Tibial nerve (tissue), 4 donors: ENCODE results near the gene ZNRD2. TPM values are rescaled to one million over a fixed set of nuclear protein-coding genes. Genes with fewer than 3 reads are reported as not detected.

Experiments
- DNase-seq, 2 donors: peaks; one replicate each; pipeline ENCODE4 v3.0.0-alpha.2; 2019; ENCODE audit warnings: low spot score in 2 of 2
- H3K27ac ChIP-seq, 4 donors: fragments of 200-600 bp; sonication (generic) in 3 of 4; one replicate each; pipeline ENCODE4 v1.5.1; 2017 to 2019; ENCODE audit warnings: mild to moderate bottlenecking in 1 of 4
- H3K27me3 ChIP-seq, 2 donors: fragments of 200-600 bp; sonication (generic) in 1 of 2; one replicate each; pipeline versions ENCODE4 v1.5.1 to v1.6.0; 2017 to 2019
- H3K36me3 ChIP-seq, 3 donors: fragments of 200-600 bp; sonication (generic); one replicate each; pipeline ENCODE4 v1.5.1; 2018 to 2019
- H3K4me1 ChIP-seq, 4 donors: fragments of 200-600 bp; sonication (generic) in 3 of 4; one replicate each; pipeline ENCODE4 v1.5.1; 2017 to 2019
- H3K4me3 ChIP-seq, 4 donors: fragments of 200-600 bp; sonication (generic) in 3 of 4; one replicate each; pipeline ENCODE4 v1.5.1; 2017 to 2019; ENCODE audit warnings: mild to moderate bottlenecking in 1 of 4, moderate library complexity in 1 of 4
- H3K9me3 ChIP-seq, 4 donors: fragments of 200-600 bp; sonication (generic) in 3 of 4; one replicate each; pipeline ENCODE4 v1.5.1; 2017 to 2019
- EP300 ChIP-seq, 2 donors: sonication (generic); formaldehyde crosslinking; IDR thresholded peaks; one replicate each; pipeline ENCODE4 v1.6.1; 2017; ENCODE audit warnings: antibody characterized with exemption in 2 of 2, mild to moderate bottlenecking in 1 of 2
- POLR2A ChIP-seq, 2 donors: fragments of 450-650 bp; IDR thresholded peaks; one replicate each; pipeline ENCODE4 v1.6.1; 2017; ENCODE audit warnings: antibody characterized with exemption in 2 of 2, mild to moderate bottlenecking in 2 of 2, moderate library complexity in 2 of 2
- WGBS, 2 donors: methylation state at CpG; one replicate each; pipeline ENCODE4 v1.1.5; 2018; 5-methylcytosine and 5-hydroxymethylcytosine counted together
- total RNA-seq, 4 donors: library from RNA; depleted of rRNA; stranded (reverse); fragments of >200 nt; gene quantifications; one replicate each; pipeline ENCODE4 v1.1.0, GENCODE V29; 2016
- TF ChIP-seq, protein P1 (sequence below), 5 experiments: fragments of 200-600 bp in 3 of 5; fragments of 450-650 bp in 2 of 5; sonication (generic) in 3 of 5; IDR thresholded peaks; one replicate each; pipeline ENCODE4 v1.5.1; 2016 to 2019; ENCODE audit warnings: antibody characterized with exemption in 5 of 5, mild to moderate bottlenecking in 3 of 5, moderate library complexity in 2 of 5

The ZNRD2 gene
- total RNA-seq, 4 donors from 2014 or later: 49.6 to 70.8 (median 56.5) TPM

DNA sequence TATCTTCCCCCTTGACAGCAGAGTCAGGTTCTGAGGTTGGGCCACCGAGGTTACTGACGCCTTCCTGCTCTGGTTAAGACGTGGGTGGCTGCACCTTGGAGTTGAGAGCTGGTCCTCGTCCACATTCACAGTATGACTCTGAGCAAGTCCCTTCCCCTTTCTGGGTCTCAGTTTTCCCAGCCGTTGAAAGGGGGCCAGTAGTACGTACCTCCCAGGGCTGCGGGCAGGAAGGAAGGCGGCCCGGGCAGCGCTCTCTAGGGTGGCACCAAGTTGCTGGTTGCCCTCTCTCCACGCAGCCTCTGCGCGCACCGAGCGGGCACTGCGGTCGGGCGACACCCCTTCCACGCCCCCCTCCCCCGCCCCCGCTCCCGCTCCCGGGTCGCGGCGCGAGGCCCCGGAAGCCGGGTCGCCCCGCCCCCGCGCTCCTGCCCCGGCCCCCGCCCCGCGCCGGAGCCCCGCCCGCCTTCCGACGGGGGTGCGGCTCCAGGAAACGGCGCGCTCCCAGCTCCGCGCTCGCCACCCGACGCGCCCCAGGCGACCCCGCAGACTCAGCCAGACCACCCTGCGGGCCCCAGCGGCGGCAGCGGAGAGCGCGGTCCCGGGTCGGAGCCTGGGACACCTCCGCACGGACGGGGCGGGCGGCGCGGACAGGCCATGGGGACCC lies 5.4 kb downstream of the ZNRD2 start, which contains the start of gene EHBP1L1:
Gene EHBP1L1 (plus strand): TSS at position 486 of the 664 bp plus-strand sequence. CDS start 250 bp downstream, outside the sequence.
- Histone ChIP-seq H3K4me3 (peak within 1 kb of the TSS; percentile 53 to 81 (median 60)), H3K4me1 (peaks cover 0 to 75% (median 63%) of the 10 kb centered on the region in 4 donors), H3K36me3 (peaks cover 2 to 19% (median 11%) of the 10 kb centered on the region in 3 donors), H3K9me3 (no peaks in the 10 kb centered on the region), H3K27ac (peak within 1 kb of the TSS; percentile 75 to 95 (median 94)), H3K27me3 (no peaks in the 10 kb centered on the region)
- TF ChIP-seq, protein P1, sequence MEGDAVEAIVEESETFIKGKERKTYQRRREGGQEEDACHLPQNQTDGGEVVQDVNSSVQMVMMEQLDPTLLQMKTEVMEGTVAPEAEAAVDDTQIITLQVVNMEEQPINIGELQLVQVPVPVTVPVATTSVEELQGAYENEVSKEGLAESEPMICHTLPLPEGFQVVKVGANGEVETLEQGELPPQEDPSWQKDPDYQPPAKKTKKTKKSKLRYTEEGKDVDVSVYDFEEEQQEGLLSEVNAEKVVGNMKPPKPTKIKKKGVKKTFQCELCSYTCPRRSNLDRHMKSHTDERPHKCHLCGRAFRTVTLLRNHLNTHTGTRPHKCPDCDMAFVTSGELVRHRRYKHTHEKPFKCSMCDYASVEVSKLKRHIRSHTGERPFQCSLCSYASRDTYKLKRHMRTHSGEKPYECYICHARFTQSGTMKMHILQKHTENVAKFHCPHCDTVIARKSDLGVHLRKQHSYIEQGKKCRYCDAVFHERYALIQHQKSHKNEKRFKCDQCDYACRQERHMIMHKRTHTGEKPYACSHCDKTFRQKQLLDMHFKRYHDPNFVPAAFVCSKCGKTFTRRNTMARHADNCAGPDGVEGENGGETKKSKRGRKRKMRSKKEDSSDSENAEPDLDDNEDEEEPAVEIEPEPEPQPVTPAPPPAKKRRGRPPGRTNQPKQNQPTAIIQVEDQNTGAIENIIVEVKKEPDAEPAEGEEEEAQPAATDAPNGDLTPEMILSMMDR (IDR thresholded peaks at IDR 0.05): no peak
- TF ChIP-seq POLR2A (IDR thresholded peaks at IDR 0.05): peak in 1 of 2 donors; percentile 31
- WGBS, 2 donors: 0 to 10% methylated on average over 3 to 40 of the region's 69 CpGs
- DNase-seq: peak in 1 of 2 donors; percentile 49

DNA sequence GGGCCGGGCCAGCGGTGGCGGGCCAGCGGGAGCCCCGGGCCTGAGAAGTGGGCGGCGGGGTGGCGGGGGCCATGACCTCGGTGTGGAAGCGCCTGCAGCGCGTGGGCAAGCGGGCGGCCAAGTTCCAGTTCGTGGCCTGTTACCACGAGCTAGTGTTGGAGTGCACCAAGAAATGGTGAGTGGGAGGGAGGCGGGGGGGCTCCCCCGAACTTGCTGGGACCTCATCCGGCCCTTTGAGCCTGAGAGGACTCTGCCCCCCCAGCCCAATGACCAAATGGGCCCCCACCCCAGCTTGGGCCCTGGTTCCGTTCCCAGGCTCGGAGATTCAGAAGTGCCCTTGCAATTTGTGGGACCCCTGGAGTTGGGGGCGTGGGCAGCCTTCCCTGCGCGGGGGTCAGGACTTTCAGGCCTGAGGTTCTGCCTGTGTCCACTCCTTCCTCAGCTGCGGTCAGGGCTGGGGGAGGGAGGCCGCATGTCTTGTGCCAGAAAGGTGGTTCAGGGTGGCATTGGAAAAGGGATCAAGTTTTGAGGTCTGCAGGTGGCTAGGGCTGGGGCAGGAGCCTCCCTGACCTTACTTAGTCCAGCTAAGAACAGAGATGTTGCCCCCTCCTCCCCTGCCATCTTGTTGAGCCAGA lies 6.1 kb downstream of the ZNRD2 start:
- Histone ChIP-seq H3K4me3 (peak overlapping the region; percentile 53 to 81 (median 59)), H3K4me1 (peaks cover 0 to 68% (median 57%) of the 10 kb centered on the region in 4 donors), H3K36me3 (peaks cover 2 to 26% (median 15%) of the 10 kb centered on the region in 3 donors), H3K27ac (peak overlapping the region; percentile 75 to 95 (median 94)), H3K9me3 (no peaks in the 10 kb centered on the region), H3K27me3 (no peaks in the 10 kb centered on the region)
- 0 to 5% methylated on average over 13 to 17 of the region's 26 CpGs for WGBS, 2 donors
- no peak for DNase-seq
- TF ChIP-seq EP300 (IDR thresholded peaks at IDR 0.05) (no peak), POLR2A (IDR thresholded peaks at IDR 0.05) (no peak)
- TF ChIP-seq, protein P1 (IDR thresholded peaks at IDR 0.05): no peak

DNA sequence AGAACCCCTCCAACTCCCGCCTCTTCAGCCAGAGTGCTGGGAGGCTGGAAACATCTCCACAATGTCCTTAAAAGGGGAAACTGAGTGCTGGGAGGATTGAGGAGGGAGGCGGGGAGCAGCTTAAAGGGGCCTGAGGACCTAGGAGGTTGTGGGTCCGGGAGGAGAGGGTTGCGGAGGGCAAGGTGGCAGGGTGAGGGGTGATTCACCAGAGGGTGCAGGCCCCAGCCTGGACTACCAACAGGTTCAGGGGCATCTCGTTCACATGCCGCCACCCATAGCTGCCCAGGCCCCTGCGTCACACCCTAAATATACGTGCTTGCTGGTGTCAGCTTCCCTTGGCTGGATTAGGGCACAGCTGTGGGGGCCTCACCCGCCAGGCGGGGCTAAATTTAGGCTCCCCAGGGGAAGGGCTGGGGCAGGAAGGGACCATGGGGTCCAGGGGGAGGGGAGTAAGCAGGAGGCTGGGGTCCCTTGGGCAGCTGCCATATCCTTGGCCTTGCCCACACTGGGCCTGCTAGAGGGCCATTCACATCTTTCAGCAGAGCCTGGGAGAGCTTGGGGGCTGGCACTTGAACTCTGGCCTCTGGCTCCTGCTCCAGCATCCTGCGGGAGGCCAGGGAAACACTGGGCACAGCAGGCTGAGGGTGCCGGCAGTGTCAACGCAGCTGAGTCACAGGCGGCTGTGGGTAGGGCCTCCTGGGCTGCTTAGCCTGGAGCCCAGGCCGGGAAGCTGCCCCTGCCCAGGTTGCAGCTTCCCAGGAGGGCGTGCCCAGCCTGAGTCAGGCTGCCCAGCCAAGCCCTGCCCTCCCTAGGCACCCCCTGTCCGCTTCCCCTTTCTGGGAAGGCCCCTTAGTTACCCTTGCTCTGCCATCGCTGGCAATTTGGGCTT lies 6.8 kb downstream of the ZNRD2 start:
- Histone ChIP-seq H3K27me3 (no peaks in the 10 kb centered on the region), H3K4me1 (peaks cover 0 to 60% (median 49%) of the 10 kb centered on the region in 4 donors), H3K27ac (peak overlapping the region; percentile 75 to 95 (median 94)), H3K36me3 (peaks cover 2 to 33% (median 15%) of the 10 kb centered on the region in 3 donors), H3K4me3 (peak overlapping the region; percentile 53 to 81 (median 59)), H3K9me3 (no peaks in the 10 kb centered on the region)
- TF ChIP-seq EP300 (IDR thresholded peaks at IDR 0.05): peak in 1 of 2 donors; percentile 63
- TF ChIP-seq, protein P1 (IDR thresholded peaks at IDR 0.05): peak in 1 of 5 experiments; percentile 6
- TF ChIP-seq POLR2A (IDR thresholded peaks at IDR 0.05): peak in 1 of 2 donors; percentile 15
- WGBS, 2 donors: 20 to 30% methylated on average over 7 to 11 of the region's 18 CpGs
- no peak for DNase-seq

DNA sequence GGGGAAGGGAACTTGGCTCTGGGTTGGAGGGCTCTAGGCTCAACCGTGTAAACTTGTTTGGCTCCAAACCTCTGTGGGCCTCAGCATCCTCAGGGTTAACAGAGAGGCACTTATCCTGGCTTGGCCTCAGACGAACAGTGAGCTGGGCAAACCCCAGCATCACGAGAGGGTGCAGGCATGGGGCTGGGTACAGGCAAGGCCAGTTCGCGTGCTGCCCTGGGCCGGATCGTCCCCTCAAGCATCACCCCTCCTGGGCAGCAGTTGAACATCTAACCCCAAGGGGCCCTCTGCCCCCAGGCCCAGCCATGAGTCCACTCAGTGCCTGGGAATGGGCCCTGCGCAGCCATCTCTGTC lies 7.5 kb downstream of the ZNRD2 start:
- Histone ChIP-seq H3K27me3 (no peaks in the 10 kb centered on the region), H3K36me3 (peaks cover 2 to 37% (median 15%) of the 10 kb centered on the region in 3 donors), H3K4me1 (peaks cover 0 to 58% (median 48%) of the 10 kb centered on the region in 4 donors), H3K4me3 (peak overlapping the region in 3 of 4 donors; percentile 58 to 81 (median 60)), H3K27ac (peak overlapping the region; percentile 75 to 95 (median 94)), H3K9me3 (no peaks in the 10 kb centered on the region)
- TF ChIP-seq, protein P1 (IDR thresholded peaks at IDR 0.05): no peak
- TF ChIP-seq POLR2A (IDR thresholded peaks at IDR 0.05) (no peak), EP300 (IDR thresholded peaks at IDR 0.05) (no peak)
- DNase-seq: no peak
- 19 to 21% methylated on average over 5 of the region's 8 CpGs for WGBS, 2 donors
